ENCODE results near the gene CAMK2B. TPM values are rescaled to one million over a fixed set of nuclear protein-coding genes. Genes with fewer than 3 reads are reported as not detected.

The CAMK2B gene
- total and polyA plus RNA-seq, 12 donors: 30.8 to 152 (median 113) TPM

- DNase-seq (peak in 1 of 2 donors; percentile 73), ATAC-seq (peak; percentile 67 to 79 (median 76))
- intact Hi-C loops (cut with DNase I): loop anchor here in 7 of 10 donors (5.0 to 10.0 kb wide), 4 partner anchors 62 to 165 kb away; no protein-coding TSS in a partner anchor
- H3K36me3 ChIP-seq: no peaks in the 10 kb centered on the region
- no peak for TF ChIP-seq CTCF (IDR thresholded peaks at IDR 0.05)
- peak overlapping the region; percentile 10 to 51 (median 46) for H3K4me3 ChIP-seq
- H3K27ac ChIP-seq: peak overlapping the region in 9 of 10 donors; percentile 37 to 89 (median 78)
- 12 to 18% methylated on average over 69 to 73 of the region's 73 CpGs for WGBS, 2 donors
- H3K27me3 ChIP-seq: peaks cover 0 to 30% (median 5%) of the 10 kb centered on the region in 7 donors
- peaks cover 0 to 65% (median 31%) of the 10 kb centered on the region in 9 donors for H3K4me1 ChIP-seq
- peaks cover 0 to 5% (median 0%) of the 10 kb centered on the region in 11 donors for H3K9me3 ChIP-seq
Measured at GRCh38 chr7:44309271-44310091, 15.9 kb downstream of the CAMK2B start.

- Histone ChIP-seq H3K36me3 (no peaks in the 10 kb centered on the region), H3K27ac (peak overlapping the region in 9 of 10 donors; percentile 37 to 89 (median 78)), H3K4me3 (peak overlapping the region in 2 of 10 donors; percentile 45 to 51), H3K4me1 (peaks cover 0 to 63% (median 31%) of the 10 kb centered on the region in 9 donors), H3K27me3 (peaks cover 0 to 30% (median 5%) of the 10 kb centered on the region in 7 donors), H3K9me3 (no peaks in the 10 kb centered on the region)
- intact Hi-C loops (cut with DNase I): loop anchor here in 6 of 10 donors (5.0 to 10.0 kb wide), 3 partner anchors 61 to 66 kb away; no protein-coding TSS in a partner anchor
- ATAC-seq: peak in 5 of 8 donors; percentile 4 to 53 (median 37)
- DNase-seq: no peak
- WGBS, 2 donors: 76 to 82% methylated on average over 18 of the region's 18 CpGs
- TF ChIP-seq CTCF (IDR thresholded peaks at IDR 0.05): no peak
Measured at GRCh38 chr7:44308596-44309270, 16.7 kb downstream of the CAMK2B start.

- ATAC-seq (no peak), DNase-seq (no peak)
- TF ChIP-seq CTCF (IDR thresholded peaks at IDR 0.05): no peak
- Histone ChIP-seq H3K9me3 (peaks cover 0 to 1% (median 0%) of the 10 kb centered on the region in 11 donors), H3K36me3 (no peaks in the 10 kb centered on the region), H3K27ac (peak overlapping the region in 6 of 10 donors; percentile 60 to 89 (median 84)), H3K27me3 (peaks cover 0 to 30% (median 5%) of the 10 kb centered on the region in 7 donors), H3K4me3 (no peak overlapping the region), H3K4me1 (peaks cover 0 to 58% (median 27%) of the 10 kb centered on the region in 9 donors)
- intact Hi-C loops (cut with DNase I): loop anchor here in 6 of 10 donors (5.0 to 10.0 kb wide), 3 partner anchors 61 to 66 kb away; no protein-coding TSS in a partner anchor
- WGBS, 2 donors: 85 to 86% methylated on average over 8 of the region's 8 CpGs
Measured at GRCh38 chr7:44307905-44308595, 17.3 kb downstream of the CAMK2B start.

All from heart right ventricle (tissue), 16 donors.